IPS DF 6.9 (cell line): ENCODE data around the gene STT3B.

Experiments used
- DNase-seq: peaks from one replicate; pipeline ENCODE4 v3.0.0-alpha.2; 2013; ENCODE audit warnings: low read depth, low spot score
- H3K27ac ChIP-seq: one replicate; pipeline ENCODE4 v1.5.1; 2013; ENCODE audit warnings: low read length, control low read depth
- H3K27me3 ChIP-seq: 2 replicates; pipeline ENCODE4 v1.6.1; 2013; ENCODE audit warnings: mild to moderate bottlenecking, low read length; ENCODE audit not compliant: control insufficient read depth, insufficient read depth
- H3K36me3 ChIP-seq: 2 replicates; pipeline ENCODE4 v1.6.1; 2013; ENCODE audit warnings: low read length; ENCODE audit not compliant: control insufficient read depth, insufficient read depth
- H3K4me1 ChIP-seq: 2 replicates; pipeline ENCODE4 v1.6.1; 2013; ENCODE audit warnings: low read length; ENCODE audit not compliant: control insufficient read depth, insufficient read depth
- H3K4me3 ChIP-seq: 2 replicates; pipeline ENCODE4 v1.5.1; 2013; ENCODE audit warnings: mild to moderate bottlenecking, low read length
- H3K9me3 ChIP-seq: 2 replicates; pipeline ENCODE4 v1.6.1; 2013; ENCODE audit warnings: low read length, inconsistent platforms; ENCODE audit not compliant: control insufficient read depth, insufficient read depth
- WGBS: extraction: QIAGEN DNeasy Blood & Tissue Kit; methylation state at CpG from one replicate; pipeline ENCODE4 v1.1.7; 2013; ENCODE audit warnings: mixed read lengths, missing lambda C conversion rate; ENCODE audit not compliant: insufficient read length, insufficient coverage; 5-methylcytosine and 5-hydroxymethylcytosine counted together

Gene STT3B

DNA sequence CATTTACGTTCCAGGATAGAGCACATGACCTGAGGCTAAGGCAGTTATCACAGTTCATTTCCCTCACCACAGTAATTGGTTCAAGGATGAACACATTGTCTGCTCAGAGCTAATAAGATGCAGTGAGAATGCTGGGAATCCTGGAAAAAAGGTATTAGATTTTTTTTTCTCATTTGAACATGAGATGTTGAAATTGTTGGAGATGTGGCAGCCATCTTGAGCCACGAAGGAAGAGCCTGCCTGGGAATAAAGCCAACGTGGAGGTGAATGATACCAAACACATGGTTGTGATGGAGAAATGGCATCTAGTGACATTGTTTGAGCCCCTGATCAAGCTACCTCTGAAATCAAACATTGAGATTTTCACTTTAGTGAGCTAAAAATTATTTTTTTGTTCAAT is 16.0 kb upstream of the STT3B start:
- no CpG with 5 or more reads among the region's 3 CpGs for WGBS

GRCh38 chr3:31521468-31521867 is 11.3 kb upstream of the STT3B start:
- WGBS, result no CpG with 5 or more reads among the region's 2 CpGs
- H3K27me3 ChIP-seq, result no peaks in the 10 kb centered on the region
- no peak overlapping the region for H3K4me3 ChIP-seq

More for the DNA sequence above, 16.0 kb upstream of the STT3B start:
- no peak overlapping the region for H3K27ac ChIP-seq
- H3K4me3 ChIP-seq, result no peak overlapping the region
- H3K27me3 ChIP-seq, result no peaks in the 10 kb centered on the region
- no peak for DNase-seq
- no peaks in the 10 kb centered on the region for H3K9me3 ChIP-seq
- H3K4me1 ChIP-seq, result no peaks in the 10 kb centered on the region
- no peaks in the 10 kb centered on the region for H3K36me3 ChIP-seq

GRCh38 chr3:31522152-31522551 is 10.6 kb upstream of the STT3B start:
- H3K36me3 ChIP-seq, result no peaks in the 10 kb centered on the region
- no CpG with 5 or more reads among the region's 1 CpG for WGBS
- no peak for DNase-seq
- no peaks in the 10 kb centered on the region for H3K9me3 ChIP-seq
- no peaks in the 10 kb centered on the region for H3K4me1 ChIP-seq
- H3K27me3 ChIP-seq, result no peaks in the 10 kb centered on the region
- no peak overlapping the region for H3K4me3 ChIP-seq
- no peak overlapping the region for H3K27ac ChIP-seq

More at GRCh38 chr3:31521468-31521867, 11.3 kb upstream of the STT3B start:
- Histone ChIP-seq H3K27ac (no peak overlapping the region), H3K36me3 (no peaks in the 10 kb centered on the region), H3K4me1 (no peaks in the 10 kb centered on the region), H3K9me3 (no peaks in the 10 kb centered on the region)
- no peak for DNase-seq

- DNase-seq, result no peak
- H3K36me3 ChIP-seq, result no peaks in the 10 kb centered on the region
- no peaks in the 10 kb centered on the region for H3K27me3 ChIP-seq
- no peak overlapping the region for H3K4me3 ChIP-seq
- H3K27ac ChIP-seq, result no peak overlapping the region
- H3K9me3 ChIP-seq, result no peaks in the 10 kb centered on the region
- H3K4me1 ChIP-seq, result no peaks in the 10 kb centered on the region
- WGBS, result no CpG with 5 or more reads among the region's 1 CpG
Measured at GRCh38 chr3:31523543-31523942, 9.2 kb upstream of the STT3B start.

DNA sequence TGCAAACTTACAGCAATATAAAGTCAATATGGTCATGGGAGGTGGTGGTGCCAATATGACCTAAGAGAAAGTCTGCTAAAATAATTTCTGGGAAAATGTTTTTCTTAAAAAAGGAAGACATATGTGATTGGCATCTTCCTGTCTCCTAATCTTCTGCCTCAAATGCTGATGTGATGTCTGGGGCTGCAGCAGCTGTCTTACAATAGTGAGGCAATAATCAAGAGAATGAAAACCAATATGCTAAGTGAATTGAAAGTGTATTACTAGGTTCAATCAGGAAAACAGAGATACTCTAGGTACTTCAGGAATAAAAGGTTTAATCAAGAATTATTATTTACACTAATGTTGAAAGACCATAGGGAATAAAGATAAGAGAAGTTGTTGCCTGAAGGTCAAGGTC is 7.2 kb upstream of the STT3B start:
- no peaks in the 10 kb centered on the region for H3K4me1 ChIP-seq

DNA sequence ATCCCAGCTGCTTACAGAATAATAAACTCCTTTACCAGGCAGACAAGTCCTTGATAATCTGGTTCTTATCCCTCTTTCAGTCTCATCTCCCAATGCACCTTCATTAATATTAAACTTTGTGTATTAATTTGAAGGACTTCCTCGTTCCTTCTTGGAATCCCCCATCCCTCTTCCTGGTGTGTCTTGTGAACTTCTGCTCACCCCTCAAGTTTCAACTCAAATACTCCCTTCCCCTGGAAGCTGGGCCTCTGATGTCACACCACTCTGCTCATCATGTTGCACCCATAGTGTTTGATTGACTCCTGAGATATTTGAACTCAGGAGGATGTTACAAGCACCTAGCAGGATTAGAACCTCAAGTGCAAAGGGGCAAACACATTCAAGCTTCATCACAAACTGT is 3.3 kb upstream of the STT3B start:
- no peak for DNase-seq
- no peak overlapping the region for H3K4me3 ChIP-seq
- no peak overlapping the region for H3K27ac ChIP-seq
- H3K4me1 ChIP-seq, result no peaks in the 10 kb centered on the region
- no peaks in the 10 kb centered on the region for H3K36me3 ChIP-seq
- H3K27me3 ChIP-seq, result no peaks in the 10 kb centered on the region
- WGBS, result no CpG with 5 or more reads among the region's 1 CpG
- H3K9me3 ChIP-seq, result no peaks in the 10 kb centered on the region

More for the DNA sequence above, 7.2 kb upstream of the STT3B start:
- DNase-seq, result no peak
- Histone ChIP-seq H3K36me3 (no peaks in the 10 kb centered on the region), H3K9me3 (no peaks in the 10 kb centered on the region), H3K27ac (no peak overlapping the region), H3K4me3 (no peak overlapping the region), H3K27me3 (no peaks in the 10 kb centered on the region)

DNA sequence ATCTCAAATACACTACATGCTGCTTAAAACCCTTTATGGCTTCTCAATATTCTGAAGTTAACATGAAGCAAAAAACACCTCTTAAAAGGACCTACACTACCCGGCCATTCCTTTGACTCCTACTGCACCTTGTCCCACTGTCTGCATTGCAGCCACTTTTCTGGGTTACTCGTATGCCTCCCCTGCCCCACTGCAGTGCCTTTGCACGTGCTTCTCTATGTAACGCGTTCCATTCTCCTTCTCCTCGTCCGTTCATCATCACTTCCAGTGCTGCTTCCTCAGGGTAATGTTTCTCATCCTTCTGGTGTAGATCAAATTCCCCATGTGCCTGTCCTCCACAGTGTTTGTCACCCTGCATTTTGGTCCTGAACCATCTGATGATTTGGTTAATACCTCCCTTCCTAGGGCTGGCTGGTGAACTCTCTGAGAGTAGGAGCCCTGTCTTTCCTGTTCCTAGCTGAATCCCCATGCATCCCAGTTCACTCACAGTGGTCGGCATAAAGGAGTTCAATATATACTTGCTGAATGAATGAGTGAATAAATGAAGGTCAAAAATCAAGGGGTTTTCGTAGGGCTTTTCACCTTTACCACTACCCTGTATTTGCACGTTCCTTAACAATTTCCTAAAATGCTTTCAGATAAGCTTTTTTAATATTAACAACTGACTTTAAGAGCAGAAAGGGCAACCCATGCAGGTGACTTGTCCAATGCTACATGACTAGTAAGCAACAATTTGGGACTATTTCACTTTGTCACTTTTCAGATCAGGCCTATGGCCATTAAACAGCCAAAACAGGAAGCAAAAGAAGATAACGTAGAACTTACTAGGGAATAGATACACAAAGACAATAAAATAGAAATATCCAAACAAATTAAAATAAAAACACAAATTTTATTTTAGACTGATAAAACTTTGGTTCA is 2.4 kb upstream of the STT3B start:
- Histone ChIP-seq H3K4me3 (no peak overlapping the region), H3K27me3 (no peaks in the 10 kb centered on the region), H3K9me3 (no peaks in the 10 kb centered on the region), H3K4me1 (no peaks in the 10 kb centered on the region), H3K27ac (no peak overlapping the region), H3K36me3 (no peaks in the 10 kb centered on the region)
- no peak for DNase-seq
- WGBS, result no CpG with 5 or more reads among the region's 11 CpGs

GRCh38 chr3:31530960-31531335 is 1.8 kb upstream of the STT3B start:
- Histone ChIP-seq H3K36me3 (no peaks in the 10 kb centered on the region), H3K9me3 (no peaks in the 10 kb centered on the region), H3K4me3 (no peak overlapping the region), H3K27me3 (no peaks in the 10 kb centered on the region), H3K27ac (no peak overlapping the region), H3K4me1 (no peaks in the 10 kb centered on the region)
- no peak for DNase-seq
- WGBS, result no CpG with 5 or more reads among the region's 4 CpGs

DNA sequence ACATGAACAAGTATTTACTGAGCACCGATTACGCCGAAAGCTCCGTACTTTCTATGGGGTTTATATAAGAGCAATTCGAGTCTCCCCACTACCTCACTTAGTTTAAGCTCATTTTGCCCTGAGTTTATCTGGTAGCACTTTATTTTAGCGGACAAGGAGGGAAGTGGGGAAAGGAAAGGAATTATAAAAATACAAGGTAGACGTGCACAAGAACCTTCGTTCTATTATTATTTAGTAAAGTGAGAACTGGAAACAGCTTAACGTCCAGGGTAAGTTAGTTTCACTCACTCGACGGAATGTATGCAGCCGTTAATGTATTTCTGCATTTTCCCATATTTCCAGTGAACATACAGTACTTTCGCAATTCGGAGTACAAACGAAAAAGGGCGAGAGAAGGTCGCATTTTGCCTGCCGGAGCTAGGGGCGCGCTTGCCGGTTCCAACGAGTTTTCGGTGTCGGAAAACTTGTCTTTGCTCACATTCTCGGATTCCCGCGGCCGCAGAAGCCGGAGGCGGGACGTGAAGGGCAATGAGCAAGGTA is 1.2 kb upstream of the STT3B start:
- Histone ChIP-seq H3K4me1 (no peaks in the 10 kb centered on the region), H3K36me3 (no peaks in the 10 kb centered on the region), H3K27ac (no peak overlapping the region), H3K27me3 (no peaks in the 10 kb centered on the region), H3K4me3 (peak overlapping the region; percentile 49; the same call in 1 of the 2 replicates), H3K9me3 (no peaks in the 10 kb centered on the region)
- no CpG with 5 or more reads among the region's 31 CpGs for WGBS
- DNase-seq, result no peak

GRCh38 chr3:31531992-31532586 is 636 bp upstream of the STT3B start:
- no peaks in the 10 kb centered on the region for H3K9me3 ChIP-seq
- peak; percentile 91 for DNase-seq
- no peaks in the 10 kb centered on the region; the same call in 1 of the 2 replicates for H3K4me1 ChIP-seq
- H3K4me3 ChIP-seq, result peak overlapping the region; percentile 94
- no peak overlapping the region for H3K27ac ChIP-seq
- H3K36me3 ChIP-seq, result no peaks in the 10 kb centered on the region
- H3K27me3 ChIP-seq, result no peaks in the 10 kb centered on the region
- WGBS, result no CpG with 5 or more reads among the region's 73 CpGs
